ENCODE results near the gene COLEC12. TPM values are rescaled to one million over a fixed set of nuclear protein-coding genes. Genes with fewer than 3 reads are reported as not detected.

Gene COLEC12
- 5.0 TPM for total RNA-seq

GRCh38 chr18:500632-501405 is at the start of gene COLEC12:
Gene COLEC12 (minus strand): TSS chr18:500701. CDS start chr18:500514, 187 bp downstream.

GRCh38 chr18:267688-268552 is 232.6 kb downstream of the COLEC12 start, which contains the start of gene THOC1:
Gene THOC1 (minus strand): TSS chr18:268047. CDS start chr18:268019, 28 bp downstream.

Other genes with a start within 250 kb of the COLEC12 start
- 193 TPM for gene THOC1, start 232.7 kb downstream of the COLEC12 start, total RNA-seq
- gene CETN1, start 79.7 kb upstream of the COLEC12 start, total RNA-seq, result not detected
- 0.94 TPM for gene CLUL1, start 96.3 kb upstream of the COLEC12 start, total RNA-seq
- gene TYMS, start 157.0 kb upstream of the COLEC12 start, total RNA-seq, result 7.5 TPM
- 5.9 TPM for gene ENOSF1, start 211.9 kb upstream of the COLEC12 start, total RNA-seq